ENCODE data around the gene LRRC59.

- no peak for TF ChIP-seq CTCF (IDR thresholded peaks at IDR 0.05; ENCODE audit: insufficient read depth, low read length, poor library complexity, severe bottlenecking)
- no peak for TF ChIP-seq EZH2phosphoT487 (conservative IDR thresholded peaks at IDR 0.05; ENCODE audit: low read length)
Observed at GRCh38 chr17:50359998-50360461, 37.3 kb downstream of the LRRC59 start.

Measured in SU-DHL-6 (cell line).